Psoas muscle (tissue), 8 donors: Measurements from ENCODE around the gene CDKL2. TPM values are rescaled to one million over a fixed set of nuclear protein-coding genes. Genes with fewer than 3 reads are reported as not detected.
"Not testable (repeated sequence)": the region's sequence is repeated elsewhere in the genome, so short reads cannot be mapped to it uniquely, and the experiment has no call there.

Experiments
- ATAC-seq, 4 donors: fragments of 200-7000 bp; cut with Tn5 transposase; one replicate each; pipeline ENCODE4 v1.9.1; 2020; ENCODE audit warnings: moderate library complexity in 3 of 4, mild to moderate bottlenecking in 2 of 4
- DNase-seq, 2 donors: peaks; one replicate each; pipeline ENCODE4 v3.0.0-alpha.2; 2020
- H3K27ac ChIP-seq: fragments of 200-600 bp; one replicate; pipeline ENCODE4 v1.8.0; 2022
- H3K27me3 ChIP-seq, 3 donors: fragments of 200-600 bp in 1 of 3; one replicate each; pipeline versions ENCODE4 v1.6.1 to v1.8.0; 2013 to 2022; ENCODE audit warnings: low read length in 2 of 3, mild to moderate bottlenecking in 2 of 3, moderate library complexity in 1 of 3; ENCODE audit not compliant: insufficient read depth in 3 of 3
- H3K36me3 ChIP-seq, 2 donors: fragments of 200-600 bp in 1 of 2; one replicate each; pipeline versions ENCODE4 v1.6.1 to v1.8.0; 2013 to 2022; ENCODE audit warnings: low read depth in 1 of 2, mild to moderate bottlenecking in 1 of 2, moderate library complexity in 1 of 2; ENCODE audit not compliant: insufficient read depth in 1 of 2
- H3K4me1 ChIP-seq: fragments of 200-600 bp; one replicate; pipeline ENCODE4 v1.8.0; 2022
- H3K4me3 ChIP-seq: fragments of 200-600 bp; one replicate; pipeline ENCODE4 v1.8.0; 2022; ENCODE audit warnings: mild to moderate bottlenecking
- H3K9me3 ChIP-seq: fragments of 200-600 bp; one replicate; pipeline ENCODE4 v1.8.0; 2022
- WGBS, 3 donors: extraction: QIAGEN DNeasy Blood & Tissue Kit; methylation state at CpG; one replicate each; pipeline versions ENCODE4 v1.1.6 to v1.1.7; 2013; 5-methylcytosine and 5-hydroxymethylcytosine counted together
- intact Hi-C, 2 donors: fragments of 100-400 bp; cut with DNase I; formaldehyde crosslinking; loops; one replicate each; pipeline versions ENCODE4 v1.11.0 to v1.14.2; 2022
- polyA plus RNA-seq, 3 donors: library from polyadenylated mRNA; stranded (reverse); fragments of 200-250 nt; gene quantifications; one replicate each; pipeline ENCODE4 v1.2.3, GENCODE V29; 2013
- total RNA-seq, 4 donors: library from RNA; stranded (reverse); fragmentation: NEBNext Ultra II Directional in 2 of 4; extraction: Animal tissue kit (Norgen Biotek cat#: 25700) in 2 of 4; gene quantifications; one replicate each; pipeline versions ENCODE4 v1.2.1 to v1.2.4, GENCODE V29; 2021 to 2023
- TF ChIP-seq, protein P1 (sequence below): fragments of 200-600 bp; IDR thresholded peaks from one replicate; pipeline ENCODE4 v1.8.0; 2022; ENCODE audit warnings: antibody characterized with exemption
- donor health status: healthy with polysubstance abuse.
- donor health status: DM: no; HTN: no; CAD: no; lungs with moderate emphysema.
- donor health status: Bipolar disorder and iron deficiency.
- donor health status: healthy.
- donor health status: DM: yes; HTN: yes; CAD: no.
- donor health status: DM: no; HTN: no; CAD: no.
- donor health status: DM: no; HTN: no; CAD: no.
- donor health status: DM: yes; HTN: yes; CAD: no.

The CDKL2 gene
- total and polyA plus RNA-seq, 7 donors: 0.30 to 0.40 TPM; not detected in 5

DNA sequence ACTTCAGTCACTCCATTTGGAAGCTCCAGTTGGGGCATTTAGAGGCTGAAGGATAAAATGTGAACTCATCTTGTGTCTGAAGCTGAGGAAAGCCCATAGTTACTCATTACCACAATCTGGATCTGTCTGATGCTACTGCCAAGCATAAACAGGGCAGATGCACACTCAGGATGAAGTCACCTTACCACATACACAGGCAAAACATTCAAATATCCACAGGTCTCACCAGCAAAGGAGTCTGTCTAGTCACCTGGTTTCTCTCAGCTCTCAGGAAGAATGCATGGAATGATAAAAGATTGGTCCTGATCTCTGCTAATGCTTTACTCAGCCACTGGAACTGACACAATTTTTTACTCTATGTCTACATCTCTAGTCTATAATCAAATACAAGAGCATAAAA is 87.5 kb downstream of the CDKL2 start:
- H3K9me3 ChIP-seq: no peaks in the 10 kb centered on the region
- TF ChIP-seq, protein P1, sequence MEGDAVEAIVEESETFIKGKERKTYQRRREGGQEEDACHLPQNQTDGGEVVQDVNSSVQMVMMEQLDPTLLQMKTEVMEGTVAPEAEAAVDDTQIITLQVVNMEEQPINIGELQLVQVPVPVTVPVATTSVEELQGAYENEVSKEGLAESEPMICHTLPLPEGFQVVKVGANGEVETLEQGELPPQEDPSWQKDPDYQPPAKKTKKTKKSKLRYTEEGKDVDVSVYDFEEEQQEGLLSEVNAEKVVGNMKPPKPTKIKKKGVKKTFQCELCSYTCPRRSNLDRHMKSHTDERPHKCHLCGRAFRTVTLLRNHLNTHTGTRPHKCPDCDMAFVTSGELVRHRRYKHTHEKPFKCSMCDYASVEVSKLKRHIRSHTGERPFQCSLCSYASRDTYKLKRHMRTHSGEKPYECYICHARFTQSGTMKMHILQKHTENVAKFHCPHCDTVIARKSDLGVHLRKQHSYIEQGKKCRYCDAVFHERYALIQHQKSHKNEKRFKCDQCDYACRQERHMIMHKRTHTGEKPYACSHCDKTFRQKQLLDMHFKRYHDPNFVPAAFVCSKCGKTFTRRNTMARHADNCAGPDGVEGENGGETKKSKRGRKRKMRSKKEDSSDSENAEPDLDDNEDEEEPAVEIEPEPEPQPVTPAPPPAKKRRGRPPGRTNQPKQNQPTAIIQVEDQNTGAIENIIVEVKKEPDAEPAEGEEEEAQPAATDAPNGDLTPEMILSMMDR: no peak
- ATAC-seq: no peak
- H3K36me3 ChIP-seq: peaks cover 10 to 60% of the 10 kb centered on the region in 2 donors
- DNase-seq: no peak
- H3K4me1 ChIP-seq: no peaks in the 10 kb centered on the region
- no peaks in the 10 kb centered on the region for H3K27me3 ChIP-seq
- intact Hi-C loops: no loop called here
- no peak overlapping the region for H3K27ac ChIP-seq
- no peak overlapping the region for H3K4me3 ChIP-seq

GRCh38 chr4:75537308-75537707 is 93.0 kb downstream of the CDKL2 start:
- 92 to 93% (median 92%) methylated on average over 6 of the region's 6 CpGs for WGBS, 3 donors
- ATAC-seq, H3K27me3 ChIP-seq, H3K27ac ChIP-seq, intact Hi-C loops, H3K9me3 ChIP-seq, H3K4me3 ChIP-seq, H3K4me1 ChIP-seq, DNase-seq: not testable (repeated sequence)
- peaks cover 5 to 35% of the 10 kb centered on the region in 2 donors for H3K36me3 ChIP-seq

DNA sequence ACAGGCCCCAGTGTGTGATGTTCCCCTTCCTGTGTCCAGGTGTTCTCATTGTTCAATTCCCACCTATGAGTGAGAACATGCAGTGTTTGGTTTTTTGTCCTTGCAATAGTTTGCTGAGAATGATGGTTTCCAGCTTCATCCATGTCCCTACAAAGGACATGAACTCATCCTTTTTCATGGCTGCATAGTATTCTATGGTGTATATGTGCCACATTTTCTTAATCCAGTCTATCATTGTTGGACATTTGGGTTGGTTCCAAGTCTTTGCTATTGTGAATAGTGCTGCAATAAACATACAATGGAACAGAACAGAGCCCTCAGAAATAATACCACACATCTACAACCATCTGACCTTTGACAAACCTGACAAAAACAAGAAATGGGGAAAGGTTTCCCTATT is 96.4 kb downstream of the CDKL2 start:
- H3K9me3 ChIP-seq, DNase-seq, ATAC-seq, H3K4me3 ChIP-seq, intact Hi-C loops, H3K27me3 ChIP-seq, H3K4me1 ChIP-seq, H3K27ac ChIP-seq: not testable (repeated sequence)
- peaks cover 8 to 39% of the 10 kb centered on the region in 2 donors for H3K36me3 ChIP-seq

- WGBS, 3 donors: 95 to 96% (median 96%) methylated on average over 4 of the region's 4 CpGs
- H3K27ac ChIP-seq, ATAC-seq, H3K27me3 ChIP-seq, H3K4me1 ChIP-seq, DNase-seq, H3K4me3 ChIP-seq, intact Hi-C loops, H3K9me3 ChIP-seq: not testable (repeated sequence)
- H3K36me3 ChIP-seq: peaks cover 3 to 39% of the 10 kb centered on the region in 2 donors
Observed at GRCh38 chr4:75533339-75533887, 96.9 kb downstream of the CDKL2 start.

DNA sequence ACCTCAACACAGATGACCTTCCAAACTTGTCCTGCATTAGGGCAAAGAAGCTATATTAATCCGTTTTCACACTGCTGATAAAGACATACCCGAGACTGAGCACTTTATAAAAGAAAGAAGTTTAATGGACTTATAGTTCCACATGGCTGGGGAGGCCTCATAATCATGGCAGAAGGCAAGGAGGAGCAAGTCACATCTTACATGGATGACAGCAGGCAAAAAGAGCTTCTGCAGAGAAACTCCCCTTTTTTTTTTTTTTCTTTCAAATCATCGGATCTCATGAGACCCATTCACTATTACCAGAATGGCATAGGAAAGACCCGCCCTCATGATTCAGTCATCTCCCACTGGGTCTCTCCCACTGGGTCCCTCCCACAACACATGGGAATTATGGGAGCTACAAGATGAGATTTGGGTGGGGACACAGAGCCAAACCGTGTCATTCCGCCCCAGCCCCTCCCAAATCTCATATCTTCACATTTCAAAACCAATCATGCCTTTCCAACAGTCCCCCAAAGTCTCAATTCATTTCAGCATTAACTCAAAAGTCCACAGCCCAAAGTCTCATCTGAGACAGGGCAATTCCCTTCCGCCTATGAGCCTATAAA is 98.7 kb downstream of the CDKL2 start:
- H3K4me1 ChIP-seq, H3K27me3 ChIP-seq, DNase-seq, ATAC-seq, H3K27ac ChIP-seq, H3K4me3 ChIP-seq, H3K9me3 ChIP-seq, intact Hi-C loops: not testable (repeated sequence)
- H3K36me3 ChIP-seq: peaks cover 3 to 50% of the 10 kb centered on the region in 2 donors
- WGBS, 3 donors: 75 to 98% (median 92%) methylated on average over 7 of the region's 7 CpGs

GRCh38 chr4:75530556-75531322 is 99.6 kb downstream of the CDKL2 start:
- no peak for ATAC-seq
- intact Hi-C loops: no loop called here
- Histone ChIP-seq H3K27me3 (no peaks in the 10 kb centered on the region), H3K27ac (no peak overlapping the region), H3K9me3 (no peaks in the 10 kb centered on the region), H3K4me3 (no peak overlapping the region), H3K36me3 (peaks cover 3 to 59% of the 10 kb centered on the region in 2 donors), H3K4me1 (no peaks in the 10 kb centered on the region)
- TF ChIP-seq, protein P1: no peak
- WGBS, 3 donors: 93 to 97% (median 94%) methylated on average over 2 of the region's 2 CpGs
- no peak for DNase-seq

Other genes starting within 250 kb of the CDKL2 start
- 10 to 100 TPM; 27.8 to 43.9 (median 29.0) TPM for gene RCHY1, start 116.1 kb downstream of the CDKL2 start, total RNA-seq
- gene RCHY1, start 116.1 kb downstream of the CDKL2 start, polyA plus RNA-seq: 10 to 100 TPM; 15.6 to 50.7 (median 21.1) TPM
- 10 to 100 TPM; 10.9 to 17.8 (median 14.5) TPM for gene THAP6, start 116.1 kb downstream of the CDKL2 start, total RNA-seq
- gene THAP6, start 116.1 kb downstream of the CDKL2 start, polyA plus RNA-seq: 10 to 100 TPM in 1 of 3 donors, 1 to 10 TPM in 2; 3.8 to 13.1 (median 4.2) TPM
- under 1 TPM in 1 of 4 donors, not detected in 3; 0.15 TPM for gene ODAPH, start 74.5 kb downstream of the CDKL2 start, total RNA-seq
- gene ODAPH, start 74.5 kb downstream of the CDKL2 start, polyA plus RNA-seq: under 1 TPM; 0.04 to 0.14 (median 0.05) TPM
- gene G3BP2, start 42.9 kb upstream of the CDKL2 start, total RNA-seq: 100 to 1,000 TPM; 126 to 219 (median 156) TPM
- gene G3BP2, start 42.9 kb upstream of the CDKL2 start, polyA plus RNA-seq: 100 to 1,000 TPM in 1 of 3 donors, 10 to 100 TPM in 2; 34.8 to 145 (median 39.5) TPM
- 100 to 1,000 TPM; 175 to 210 (median 180) TPM for gene USO1, start 94.0 kb upstream of the CDKL2 start, total RNA-seq
- 100 to 1,000 TPM in 2 of 3 donors, 10 to 100 TPM in 1; 49.5 to 224 (median 136) TPM for gene USO1, start 94.0 kb upstream of the CDKL2 start, polyA plus RNA-seq